ENCODE data around the gene CCDC134. TPM values are rescaled to one million over a fixed set of nuclear protein-coding genes. Genes with fewer than 3 reads are reported as not detected.

The CCDC134 gene
- polyA plus RNA-seq, 1 of the 3 experiments (the other 2 are of a cell fraction), result 2.0 TPM

- ChIA-PET CTCF (interaction anchor here (1.3 to 2.8 kb wide), 3 partner anchors 53 to 102 kb away, joined by 3 to 18 read pairs (median 4); no protein-coding TSS in a partner anchor), POLR2A (interaction anchor here (0.6 kb wide), 1 partner anchor 57 kb away, joined by 3 read pairs; no protein-coding TSS in a partner anchor)
- Histone ChIP-seq H3F3A (replicated peaks; ENCODE audit: insufficient read depth) (no peaks in the 10 kb centered on the region), H3K4me3 (ENCODE audit: low read depth in 2 of 2, low read length in 1 of 2) (peak overlapping the region; percentile 71 to 72; a peak in 3 of 4 replicates), H3K9me2 (no peaks in the 10 kb centered on the region), H3K4me2 (peak overlapping the region; percentile 83), H4K20me1 (ENCODE audit: insufficient read depth) (no peaks in the 10 kb centered on the region), H3K27me3 (ENCODE audit: insufficient read depth) (no peaks in the 10 kb centered on the region), H3K9me3 (no peaks in the 10 kb centered on the region), H3K36me3 (replicated peaks in 1 of 2; ENCODE audit: control insufficient read depth in 1 of 2, insufficient read depth in 2 of 2, low read length in 1 of 2) (no peaks in the 10 kb centered on the region), H3K79me2 (ENCODE audit: insufficient read depth) (0 out of 2 replicates have a peak, but pooled peaks cover 6% of the 10 kb centered on the region), H2AFZ (ENCODE audit: low read depth) (peak overlapping the region; percentile 91), H3K27ac (ENCODE audit: low read depth in 2 of 2, low read length in 1 of 2) (peak overlapping the region; percentile 13 to 68; a peak in 2 of 4 replicates), H3K4me1 (ENCODE audit: control insufficient read depth in 1 of 2, insufficient read depth in 2 of 2, low read depth in 1 of 2, low read length in 1 of 2) (peaks cover 0 to 9% of the 10 kb centered on the region in 2 experiments; a peak in 2 of 4 replicates), H3K9ac (peak overlapping the region; percentile 64)
- TF ChIP-seq RXRA (IDR thresholded peaks at IDR 0.05; ENCODE audit: borderline replicate concordance, low read depth), result no peak
- no peak for TF ChIP-seq ELF1 (IDR thresholded peaks at IDR 0.05)
- TF ChIP-seq GABPA (IDR thresholded peaks at IDR 0.05; ENCODE audit: low read depth), result no peak
- TF ChIP-seq IRF3 (IDR thresholded peaks at IDR 0.05; ENCODE audit: low read depth, low read length), result no peak
- TF ChIP-seq RCOR1 (IDR thresholded peaks at IDR 0.05; ENCODE audit: low read length), result no peak
- no peak for TF ChIP-seq RAD21 (IDR thresholded peaks at IDR 0.05; ENCODE audit: low read length)
- TF ChIP-seq TCF12 (IDR thresholded peaks at IDR 0.05), result no peak
- TF ChIP-seq FOSL2 (IDR thresholded peaks at IDR 0.05; ENCODE audit: borderline replicate concordance, low read depth), result no peak
- no peak for TF ChIP-seq MAX (IDR thresholded peaks at IDR 0.05; ENCODE audit: low read depth)
- TF ChIP-seq FOXM1 (IDR thresholded peaks at IDR 0.05; ENCODE audit: low read depth), result no peak
- no peak for TF ChIP-seq MXI1 (IDR thresholded peaks at IDR 0.05; ENCODE audit: low read depth, low read length)
- no peak for TF ChIP-seq NFIC (IDR thresholded peaks at IDR 0.05; ENCODE audit: borderline replicate concordance)
- no peak for TF ChIP-seq JUND (IDR thresholded peaks at IDR 0.05)
- TF ChIP-seq GATA2 (CRISPR knock-in tag; IDR thresholded peaks at IDR 0.05), result no peak
- no peak for TF ChIP-seq REST (IDR thresholded peaks at IDR 0.05; ENCODE audit: low read depth, low read length)
- no peak for TF ChIP-seq NRF1 (IDR thresholded peaks at IDR 0.05; ENCODE audit: low read depth, low read length)
- TF ChIP-seq ZBTB33 (IDR thresholded peaks at IDR 0.05; ENCODE audit: borderline replicate concordance, low read depth), result no peak
- no peak for TF ChIP-seq FOXJ3 (CRISPR knock-in tag; IDR thresholded peaks at IDR 0.05)
- TF ChIP-seq EZH2phosphoT487 (IDR thresholded peaks at IDR 0.05; ENCODE audit: borderline replicate concordance, low read depth), result no peak
- no peak for TF ChIP-seq RFX5 (IDR thresholded peaks at IDR 0.05; ENCODE audit: low read length)
- 52% methylated on average over 11 of the region's 38 CpGs for WGBS (ENCODE audit: low lambda C conversion rate)
- peak; percentile 46 for DNase-seq
These were observed 762 bp upstream of the CCDC134 start for GRCh38 chr22:41799486-41800347.
